Neural progenitor cell (in vitro differentiated cells): ENCODE data around the gene RAPGEF6. TPM values are rescaled to one million over a fixed set of nuclear protein-coding genes. Genes with fewer than 3 reads are reported as not detected.

Experiments
- DNase-seq: peaks from one replicate; pipeline ENCODE4 v3.0.0-alpha.2; 2016; ENCODE audit warnings: low spot score
- H2AFZ ChIP-seq: fragments of 200-600 bp; sonication (generic); replicated peaks from 2 replicates; pipeline ENCODE4 v1.6.1; 2016; ENCODE audit warnings: antibody characterized with exemption
- H3F3A ChIP-seq: fragments of 200-600 bp; sonication (generic); 2 replicates; pipeline ENCODE4 v1.6.1; 2016; ENCODE audit warnings: antibody characterized with exemption, low read depth
- H3K27ac ChIP-seq: fragments of 200-600 bp; sonication (generic); 2 replicates; pipeline ENCODE4 v1.5.1; 2016; ENCODE audit warnings: mild to moderate bottlenecking
- H3K27me3 ChIP-seq: fragments of 200-600 bp; sonication (generic); 2 replicates; pipeline ENCODE4 v1.6.1; 2016; ENCODE audit warnings: mild to moderate bottlenecking, moderate library complexity
- H3K36me3 ChIP-seq: fragments of 200-600 bp; sonication (generic); 2 replicates; pipeline ENCODE4 v1.5.1; 2016
- H3K4me1 ChIP-seq: fragments of 200-600 bp; sonication (generic); 2 replicates; pipeline ENCODE4 v1.6.1; 2016; ENCODE audit warnings: mixed run types
- H3K4me2 ChIP-seq: fragments of 200-600 bp; sonication (generic); 2 replicates; pipeline ENCODE4 v1.6.1; 2016
- H3K4me3 ChIP-seq: fragments of 200-600 bp; sonication (generic); 2 replicates; pipeline ENCODE4 v1.5.1; 2016
- H3K79me2 ChIP-seq: fragments of 200-600 bp; sonication (generic); 2 replicates; pipeline ENCODE4 v1.6.1; 2016; ENCODE audit warnings: low read depth
- H3K9ac ChIP-seq: fragments of 200-600 bp; sonication (generic); 2 replicates; pipeline ENCODE4 v1.6.1; 2016
- H3K9me3 ChIP-seq: fragments of 200-600 bp; sonication (generic); 2 replicates; pipeline ENCODE4 v1.5.1; 2016; ENCODE audit warnings: low read depth
- H4K20me1 ChIP-seq: fragments of 200-600 bp; sonication (generic); 2 replicates; pipeline ENCODE4 v1.6.1; 2016; ENCODE audit warnings: low read depth
- H3K27ac Mint-ChIP-seq: 3 replicates; pipeline ENCODE4 v1.8.0; 2021; ENCODE audit warnings: mixed read lengths
- H3K27me3 Mint-ChIP-seq: 2 replicates; pipeline ENCODE4 v1.8.0; 2022; ENCODE audit warnings: low read depth, mild to moderate bottlenecking, inconsistent platforms, moderate library complexity, mixed read lengths; ENCODE audit not compliant: insufficient read depth
- H3K36me3 Mint-ChIP-seq: 3 replicates; pipeline ENCODE4 v1.8.0; 2021; ENCODE audit warnings: mixed read lengths
- H3K4me1 Mint-ChIP-seq: 3 replicates; pipeline ENCODE4 v1.8.0; 2021; ENCODE audit warnings: mixed read lengths
- H3K4me3 Mint-ChIP-seq: 3 replicates; pipeline ENCODE4 v1.8.0; 2021; ENCODE audit warnings: mild to moderate bottlenecking, moderate library complexity, mixed read lengths
- H3K9me3 Mint-ChIP-seq: 3 replicates; pipeline ENCODE4 v1.8.0; 2020; ENCODE audit warnings: mixed read lengths
- CTCF ChIP-seq: fragments of 200-600 bp; sonication (generic); IDR thresholded peaks from 2 replicates; pipeline ENCODE4 v1.5.1; 2017; ENCODE audit warnings: antibody characterized with exemption, mild to moderate bottlenecking
- EZH2 ChIP-seq: fragments of 200-600 bp; sonication (generic); IDR thresholded peaks from 2 replicates; pipeline ENCODE4 v1.6.1; 2017; ENCODE audit warnings: antibody characterized with exemption, mild to moderate bottlenecking, moderate library complexity
- EZH2phosphoT487 ChIP-seq: fragments of 200-600 bp; sonication (generic); IDR thresholded peaks from 2 replicates; pipeline ENCODE4 v1.6.1; 2017; ENCODE audit warnings: antibody characterized with exemption
- total RNA-seq: library from RNA; depleted of rRNA; stranded (reverse); fragments of >200 nt; gene quantifications from 2 replicates; pipeline ENCODE4 v1.2.3, GENCODE V29; 2015; ENCODE audit warnings: low replicate concordance

The RAPGEF6 gene
- total RNA-seq, 1 donor from 2014 or later = 18.1 TPM

- H3K9ac ChIP-seq = peak overlapping the region; percentile 3
- Mint-ChIP-seq H3K27me3 (no peaks in the 10 kb centered on the region), H3K4me3 (no peak overlapping the region), H3K4me1 (no peaks in the 10 kb centered on the region), H3K27ac (no peak overlapping the region), H3K36me3 (peaks cover 8% of the 10 kb centered on the region), H3K9me3 (no peaks in the 10 kb centered on the region)
- peaks cover 10% of the 10 kb centered on the region for H3K4me1 ChIP-seq
- DNase-seq = no peak
- no peaks in the 10 kb centered on the region for H3K36me3 ChIP-seq
- no peaks in the 10 kb centered on the region for H3K79me2 ChIP-seq
- H3K27ac ChIP-seq = no peak overlapping the region
- H3K4me3 ChIP-seq = no peak overlapping the region
- H3K9me3 ChIP-seq = no peaks in the 10 kb centered on the region
- H2AFZ ChIP-seq = no peak overlapping the region
- TF ChIP-seq CTCF (no peak), EZH2 (no peak), EZH2phosphoT487 (no peak)
- no peaks in the 10 kb centered on the region for H3K27me3 ChIP-seq
- peaks cover 4% of the 10 kb centered on the region for H4K20me1 ChIP-seq
- no peak overlapping the region for H3K4me2 ChIP-seq
- H3F3A ChIP-seq = peaks cover 2% of the 10 kb centered on the region
These were observed 111.4 kb downstream of the RAPGEF6 start for GRCh38 chr5:131523500-131524185.

- H3K27ac ChIP-seq = no peak overlapping the region
- no peaks in the 10 kb centered on the region for H3K9me3 ChIP-seq
- DNase-seq = no peak
- H3K4me1 Mint-ChIP-seq = no peaks in the 10 kb centered on the region
- no peak overlapping the region for H3K9ac ChIP-seq
- H3K27ac Mint-ChIP-seq = no peak overlapping the region
- no peaks in the 10 kb centered on the region for H3F3A ChIP-seq
- no peak overlapping the region for H3K4me2 ChIP-seq
- peaks cover 4% of the 10 kb centered on the region for H4K20me1 ChIP-seq
- peaks cover 10% of the 10 kb centered on the region for H3K36me3 Mint-ChIP-seq
- H3K27me3 ChIP-seq = no peaks in the 10 kb centered on the region
- no peaks in the 10 kb centered on the region for H3K79me2 ChIP-seq
- H3K27me3 Mint-ChIP-seq = no peaks in the 10 kb centered on the region
- H3K4me3 Mint-ChIP-seq = no peak overlapping the region
- H3K4me3 ChIP-seq = no peak overlapping the region
- no peak overlapping the region for H2AFZ ChIP-seq
- no peaks in the 10 kb centered on the region for H3K36me3 ChIP-seq
- peaks cover 7% of the 10 kb centered on the region for H3K4me1 ChIP-seq
- H3K9me3 Mint-ChIP-seq = no peaks in the 10 kb centered on the region
- TF ChIP-seq CTCF (no peak), EZH2 (no peak), EZH2phosphoT487 (no peak)
These were observed 113.8 kb downstream of the RAPGEF6 start for GRCh38 chr5:131521252-131521651.

GRCh38 chr5:131515348-131515747 lies 119.7 kb downstream of the RAPGEF6 start:
- no peak overlapping the region for H3K4me3 Mint-ChIP-seq
- Histone ChIP-seq H3K4me1 (peaks cover 25% of the 10 kb centered on the region), H3F3A (peaks cover 29% of the 10 kb centered on the region), H3K36me3 (no peaks in the 10 kb centered on the region), H3K27ac (no peak overlapping the region), H4K20me1 (peaks cover 5% of the 10 kb centered on the region), H3K9ac (no peak overlapping the region), H2AFZ (no peak overlapping the region), H3K4me2 (no peak overlapping the region), H3K27me3 (no peaks in the 10 kb centered on the region), H3K4me3 (no peak overlapping the region), H3K9me3 (no peaks in the 10 kb centered on the region), H3K79me2 (no peaks in the 10 kb centered on the region)
- H3K27ac Mint-ChIP-seq = no peak overlapping the region
- no peaks in the 10 kb centered on the region for H3K9me3 Mint-ChIP-seq
- DNase-seq = no peak
- H3K4me1 Mint-ChIP-seq = peaks cover 9% of the 10 kb centered on the region
- H3K27me3 Mint-ChIP-seq = no peaks in the 10 kb centered on the region
- TF ChIP-seq EZH2phosphoT487 = no peak
- TF ChIP-seq CTCF = no peak
- TF ChIP-seq EZH2 = no peak
- peaks cover 11% of the 10 kb centered on the region for H3K36me3 Mint-ChIP-seq
